Prostate gland (tissue), 2 donors: ENCODE measurements around the gene SPATA2.

Experiments
- POLR2A ChIP-seq: fragments of 450-650 bp; IDR thresholded peaks from one replicate; pipeline ENCODE4 v1.6.1; 2016; ENCODE audit warnings: antibody characterized with exemption, mild to moderate bottlenecking
- POLR2AphosphoS5 ChIP-seq: sonication (generic); formaldehyde crosslinking; IDR thresholded peaks from one replicate; pipeline ENCODE4 v1.6.1; 2017; ENCODE audit warnings: antibody characterized with exemption
- TF ChIP-seq, protein P1 (sequence below), 4 experiments: fragments of 200-600 bp in 2 of 4; fragments of 450-650 bp in 2 of 4; sonication (generic) in 2 of 4; IDR thresholded peaks; 1 replicate in 3 of 4; 2 replicates in 1 of 4; pipeline ENCODE4 v1.5.1; 2016 to 2019; ENCODE audit warnings: antibody characterized with exemption in 4 of 4, mild to moderate bottlenecking in 2 of 4, moderate library complexity in 2 of 4

DNA sequence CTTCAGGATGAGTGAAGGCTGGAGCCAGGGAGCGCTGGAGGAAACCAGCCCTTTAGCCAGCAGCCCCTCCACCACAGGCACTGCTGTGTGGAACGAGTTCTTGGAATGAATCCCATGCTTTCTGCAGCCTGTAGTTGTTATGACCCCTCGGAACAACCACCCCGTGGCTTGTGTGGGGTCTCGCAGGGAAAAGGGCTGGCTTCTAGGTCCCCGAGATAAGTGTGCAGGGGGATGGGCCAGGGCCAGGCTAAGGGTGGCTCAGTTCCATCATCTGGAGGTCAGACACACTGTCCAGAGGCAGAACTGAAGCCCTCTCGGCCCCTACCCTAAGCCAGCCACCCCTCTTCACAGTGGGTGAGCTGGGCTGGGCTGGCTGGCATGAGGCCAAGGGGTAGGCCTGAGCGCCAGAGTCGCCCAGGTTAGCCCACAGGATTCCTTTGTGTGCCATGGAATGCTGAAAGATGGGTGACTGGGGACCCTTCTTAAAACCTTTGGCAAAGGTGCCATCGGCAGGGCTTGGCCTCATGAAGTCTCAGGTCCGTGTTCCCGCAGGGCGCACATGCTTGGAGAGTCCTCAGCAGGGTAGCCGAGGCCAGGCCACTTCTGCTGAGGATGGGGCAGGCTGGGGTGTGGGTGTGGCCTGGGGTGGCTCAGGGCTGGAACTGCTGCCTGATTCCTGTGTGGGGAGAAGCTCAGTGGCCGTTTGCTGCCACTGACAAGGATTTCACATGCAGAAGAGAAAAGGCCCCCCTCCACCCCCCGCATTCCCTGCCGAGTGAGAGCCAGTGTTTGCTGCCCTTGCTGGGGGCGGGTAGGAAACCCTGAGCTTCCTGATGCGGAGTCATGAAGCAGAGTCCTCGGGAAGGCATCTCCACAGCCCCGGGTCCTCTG lies 24.6 kb downstream of the SPATA2 start:
- TF ChIP-seq, protein P1, sequence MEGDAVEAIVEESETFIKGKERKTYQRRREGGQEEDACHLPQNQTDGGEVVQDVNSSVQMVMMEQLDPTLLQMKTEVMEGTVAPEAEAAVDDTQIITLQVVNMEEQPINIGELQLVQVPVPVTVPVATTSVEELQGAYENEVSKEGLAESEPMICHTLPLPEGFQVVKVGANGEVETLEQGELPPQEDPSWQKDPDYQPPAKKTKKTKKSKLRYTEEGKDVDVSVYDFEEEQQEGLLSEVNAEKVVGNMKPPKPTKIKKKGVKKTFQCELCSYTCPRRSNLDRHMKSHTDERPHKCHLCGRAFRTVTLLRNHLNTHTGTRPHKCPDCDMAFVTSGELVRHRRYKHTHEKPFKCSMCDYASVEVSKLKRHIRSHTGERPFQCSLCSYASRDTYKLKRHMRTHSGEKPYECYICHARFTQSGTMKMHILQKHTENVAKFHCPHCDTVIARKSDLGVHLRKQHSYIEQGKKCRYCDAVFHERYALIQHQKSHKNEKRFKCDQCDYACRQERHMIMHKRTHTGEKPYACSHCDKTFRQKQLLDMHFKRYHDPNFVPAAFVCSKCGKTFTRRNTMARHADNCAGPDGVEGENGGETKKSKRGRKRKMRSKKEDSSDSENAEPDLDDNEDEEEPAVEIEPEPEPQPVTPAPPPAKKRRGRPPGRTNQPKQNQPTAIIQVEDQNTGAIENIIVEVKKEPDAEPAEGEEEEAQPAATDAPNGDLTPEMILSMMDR (IDR thresholded peaks at IDR 0.05), result no peak
- TF ChIP-seq POLR2A (no peak), POLR2AphosphoS5 (no peak)
